GM19351 (cell line): Measurements from ENCODE around the gene SLC2A6.

Experiments used
- ATAC-seq: cut with Tn5 transposase; IDR thresholded peaks from one replicate; pipeline ENCODE4 v1.9.1; 2021; ENCODE audit warnings: mild to moderate bottlenecking, moderate library complexity; ENCODE audit not compliant: unreplicated experiment

The SLC2A6 gene

GRCh38 chr9:133478851-133479711, at the start of gene SLC2A6:
Gene SLC2A6 (minus strand): TSS chr9:133479099. CDS start chr9:133479059, 40 bp downstream.
- peak; percentile 91 for ATAC-seq

GRCh38 chr9:133528001-133528875, 49.3 kb upstream of the SLC2A6 start:
- ATAC-seq: no peak

DNA sequence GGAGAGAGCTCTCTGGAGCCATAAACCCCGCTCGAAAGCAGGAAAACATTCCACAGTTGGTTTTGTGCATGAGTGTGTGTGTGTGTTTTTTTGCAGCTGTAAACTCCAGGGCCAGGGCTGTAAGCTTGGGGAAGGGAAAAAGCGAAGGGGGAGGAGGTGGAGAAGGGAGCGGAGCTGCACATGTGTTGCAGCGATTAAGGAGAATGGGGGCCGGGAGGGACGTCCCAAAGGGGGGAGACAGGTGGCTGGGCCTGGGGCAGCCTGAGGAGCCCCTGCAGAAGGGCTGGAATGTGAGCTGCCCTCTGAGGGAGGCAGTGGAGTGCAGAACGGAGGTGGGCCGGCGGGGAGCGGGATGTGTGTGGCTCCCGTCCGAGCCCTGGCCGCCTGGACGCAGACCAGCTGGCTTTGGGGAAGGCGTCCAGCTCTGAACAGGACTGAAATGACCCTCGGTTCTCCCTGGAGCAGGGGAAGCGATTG, 48.6 kb upstream of the SLC2A6 start:
- no peak for ATAC-seq

GRCh38 chr9:133526721-133527321, 47.9 kb upstream of the SLC2A6 start:
- ATAC-seq: no peak

DNA sequence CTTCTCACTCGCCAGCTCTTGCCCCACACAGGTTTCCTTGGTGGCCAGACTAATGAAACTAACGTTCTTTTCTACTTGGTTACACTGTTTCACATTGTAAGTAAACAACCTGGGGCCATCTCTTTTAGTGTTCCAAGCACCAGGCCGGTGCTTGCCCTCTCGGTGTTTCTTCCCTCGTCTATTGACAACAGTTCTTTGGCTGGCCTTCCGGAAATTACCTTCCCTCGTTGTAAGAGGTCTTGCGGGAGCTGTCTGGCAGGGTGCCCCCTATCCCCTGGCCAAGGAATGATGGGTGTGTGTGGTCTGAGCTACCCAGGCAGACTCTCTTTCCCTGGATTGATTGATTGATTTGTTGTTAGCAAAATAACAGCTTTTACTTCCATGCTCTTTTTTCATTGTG, 46.8 kb upstream of the SLC2A6 start:
- no peak for ATAC-seq

DNA sequence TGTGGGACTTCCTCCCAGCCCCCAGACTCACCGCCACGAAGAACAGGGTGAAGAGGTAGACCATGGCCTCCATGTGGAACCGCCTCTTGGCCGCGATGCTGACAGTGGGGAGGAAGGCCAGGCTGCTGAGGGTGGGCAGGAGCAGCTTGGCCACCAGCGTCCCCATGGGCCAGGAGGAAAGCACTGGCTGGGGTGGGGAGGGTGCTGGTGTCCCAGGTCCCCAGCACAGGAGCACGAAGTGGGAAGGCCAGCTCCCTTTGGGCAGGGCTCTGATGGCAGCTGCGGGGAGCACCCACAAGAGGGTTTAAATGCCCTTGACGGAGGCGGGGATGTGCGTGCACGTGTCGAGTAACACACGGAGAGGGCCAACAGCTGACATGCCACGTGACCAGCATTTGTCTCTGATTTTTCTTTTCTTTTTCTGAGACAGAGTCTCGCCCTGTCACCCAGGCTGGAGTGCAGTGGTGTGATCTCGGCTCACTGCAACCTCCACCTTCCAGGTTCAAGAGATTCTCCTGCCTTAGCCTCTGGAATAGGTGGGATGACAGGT, 45.9 kb upstream of the SLC2A6 start, which contains the start of gene MYMK:
MYMK (minus strand) TSS at position 281 of the 550 bp plus-strand sequence; CDS start at position 166, 115 bp downstream.
- no peak for ATAC-seq

- no peak for ATAC-seq
Measured at GRCh38 chr9:133524146-133524545, 45.2 kb upstream of the SLC2A6 start.

DNA sequence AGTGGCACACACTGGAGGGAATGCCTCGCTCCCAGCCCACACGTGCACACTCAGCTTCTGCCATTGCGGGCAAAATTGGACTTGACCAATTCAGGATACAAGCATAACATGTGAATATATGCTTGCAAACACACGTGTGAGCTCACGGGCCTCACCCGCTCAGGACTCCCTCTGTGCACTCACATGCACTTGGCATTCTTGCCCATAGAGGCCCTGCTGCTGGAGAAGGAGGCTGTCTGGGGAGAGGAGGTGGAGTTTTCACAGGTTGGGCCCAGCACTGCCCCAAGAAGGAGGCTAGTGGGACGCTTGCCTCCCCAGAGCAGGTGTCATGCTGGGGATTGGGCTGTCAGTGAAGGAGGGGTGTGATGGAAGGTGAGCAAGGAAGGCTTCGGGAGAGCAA, 44.2 kb upstream of the SLC2A6 start:
- ATAC-seq: no peak

DNA sequence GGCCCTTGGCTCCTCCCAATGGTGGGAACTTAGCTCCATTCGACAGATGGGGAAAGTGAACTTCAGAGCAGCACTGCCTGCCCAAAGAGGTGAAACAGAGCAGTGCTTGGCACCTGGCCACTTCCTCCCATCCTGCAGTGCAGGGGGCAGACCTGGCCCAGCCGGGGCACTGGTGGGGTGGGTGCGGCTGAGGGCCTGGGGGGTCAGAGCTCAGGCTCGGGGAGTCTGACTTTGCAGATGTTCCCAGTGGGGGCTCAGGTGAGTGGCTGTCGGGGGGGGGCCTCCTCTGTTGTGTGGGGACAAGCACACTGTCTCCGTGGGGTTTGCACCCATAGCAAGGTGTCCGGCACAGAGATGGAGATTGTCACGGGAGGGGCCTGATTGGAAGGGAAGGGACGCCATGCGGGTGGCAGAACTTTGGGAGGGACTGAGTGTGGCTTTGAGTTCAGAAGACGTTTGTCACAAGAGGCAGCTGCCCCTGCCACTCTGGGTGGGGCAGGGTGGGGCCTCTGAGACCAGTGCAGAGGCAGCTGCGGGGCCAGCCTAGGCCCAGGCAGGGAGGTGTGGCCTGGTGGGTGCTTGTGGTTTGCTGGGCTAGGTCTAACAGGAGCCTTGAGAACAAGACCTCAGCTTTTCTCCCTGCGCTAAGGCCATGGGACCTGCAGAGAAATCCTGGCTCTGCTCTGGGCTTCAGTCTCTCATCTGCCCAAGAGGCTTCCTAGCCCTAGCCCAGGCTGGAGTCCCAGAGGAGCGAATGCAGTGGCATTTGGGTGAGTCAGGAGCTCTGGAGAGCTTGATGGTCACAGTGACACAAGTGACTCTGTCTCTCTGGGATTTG, 43.4 kb upstream of the SLC2A6 start:
- ATAC-seq: no peak

DNA sequence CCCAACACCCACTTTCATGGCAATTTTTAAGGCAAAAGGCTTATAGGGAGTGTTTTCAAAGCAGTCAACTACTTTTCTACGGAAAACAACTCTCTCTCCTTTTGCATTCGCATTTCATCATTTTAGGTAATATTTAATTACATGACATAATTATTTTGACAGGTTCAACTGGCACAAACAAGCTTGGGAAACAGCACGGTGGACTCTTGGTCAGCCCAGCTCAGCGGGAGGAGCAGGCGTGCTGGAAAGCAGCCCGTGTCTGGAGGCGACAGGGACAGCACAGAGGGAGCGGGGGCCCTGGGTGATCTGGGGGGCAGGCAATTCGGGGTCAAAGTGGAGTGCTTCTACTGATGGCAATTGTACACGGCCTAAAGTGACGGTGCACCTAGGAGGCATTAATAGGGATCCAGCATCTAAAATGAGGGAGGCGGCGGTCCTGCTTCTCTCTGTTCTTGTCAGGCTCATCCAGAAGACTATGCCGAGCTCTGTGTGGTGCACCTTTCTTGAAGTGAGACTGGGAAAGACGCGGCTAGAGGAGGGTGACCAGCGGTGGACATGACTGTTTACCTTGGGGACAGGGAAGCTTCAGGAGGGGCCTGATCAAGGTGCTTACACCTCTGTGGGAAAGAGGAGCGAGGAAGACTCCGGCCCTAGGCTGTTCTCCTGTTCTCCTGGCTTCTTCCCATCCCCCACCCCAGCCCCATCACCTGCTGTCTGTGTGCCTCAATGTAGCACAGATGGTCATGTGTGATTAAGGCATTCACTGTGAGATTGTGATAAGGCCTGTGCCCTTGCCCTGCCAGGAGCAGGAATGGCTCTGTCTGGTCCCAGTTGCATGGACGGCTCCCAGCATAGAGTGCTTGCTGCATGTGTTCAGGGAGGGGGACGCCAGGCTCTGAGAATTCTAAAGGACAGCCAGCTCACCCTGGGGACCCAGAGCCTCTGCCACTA, 42.5 kb upstream of the SLC2A6 start:
- no peak for ATAC-seq

DNA sequence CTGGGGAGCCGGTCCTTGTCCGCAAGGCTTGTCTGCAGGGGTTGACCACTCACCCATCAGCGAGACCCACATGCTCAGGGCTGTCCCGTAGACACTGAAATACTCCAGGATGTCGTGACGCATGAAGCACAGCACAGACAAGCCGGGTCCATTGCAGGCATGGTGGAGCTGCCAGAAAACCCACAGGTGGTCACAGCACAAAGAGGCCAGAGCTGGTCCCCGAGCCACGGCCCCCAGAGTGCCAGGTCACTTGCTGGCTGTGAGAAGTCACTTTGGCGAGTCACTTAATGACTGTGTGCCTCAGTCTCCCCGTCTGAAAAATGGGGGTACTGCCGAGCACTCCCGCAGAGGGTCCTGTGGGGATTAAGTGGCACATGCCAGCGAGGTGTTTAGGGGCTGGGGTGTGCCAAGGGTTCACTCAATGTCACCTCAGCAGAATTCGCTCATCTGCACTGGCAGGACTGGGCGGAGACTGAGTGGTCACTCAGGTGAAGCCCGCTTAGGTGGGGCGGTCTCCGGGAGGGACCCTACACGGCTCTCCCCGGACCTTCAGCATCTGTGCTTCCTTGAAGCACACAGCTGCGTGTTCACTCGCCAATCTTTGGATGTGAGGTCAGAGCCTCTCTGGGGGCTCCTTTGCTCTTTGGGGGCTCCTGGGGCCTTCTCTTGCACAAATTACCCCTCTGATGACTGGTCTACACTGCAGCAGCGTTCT, 41.4 kb upstream of the SLC2A6 start:
- no peak for ATAC-seq

DNA sequence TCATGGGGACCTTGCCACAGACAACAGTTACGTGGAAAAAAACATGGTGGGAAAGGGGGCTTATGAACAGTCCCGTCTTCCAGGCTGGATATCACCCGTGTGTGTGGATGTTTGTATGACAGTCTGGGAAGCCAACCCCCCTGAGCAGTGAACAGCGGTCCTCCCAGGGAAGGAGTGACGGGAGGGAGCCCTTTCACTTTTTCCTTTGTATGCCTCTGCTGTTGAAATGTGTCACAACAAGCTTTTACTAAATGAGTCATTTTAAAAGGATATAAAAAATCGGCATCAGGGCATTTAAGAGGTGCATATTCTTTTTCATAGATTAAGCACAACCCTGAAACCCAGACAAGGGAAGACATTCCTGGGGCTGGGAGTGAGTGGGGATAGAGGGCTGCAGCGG, 40.8 kb upstream of the SLC2A6 start:
- no peak for ATAC-seq

DNA sequence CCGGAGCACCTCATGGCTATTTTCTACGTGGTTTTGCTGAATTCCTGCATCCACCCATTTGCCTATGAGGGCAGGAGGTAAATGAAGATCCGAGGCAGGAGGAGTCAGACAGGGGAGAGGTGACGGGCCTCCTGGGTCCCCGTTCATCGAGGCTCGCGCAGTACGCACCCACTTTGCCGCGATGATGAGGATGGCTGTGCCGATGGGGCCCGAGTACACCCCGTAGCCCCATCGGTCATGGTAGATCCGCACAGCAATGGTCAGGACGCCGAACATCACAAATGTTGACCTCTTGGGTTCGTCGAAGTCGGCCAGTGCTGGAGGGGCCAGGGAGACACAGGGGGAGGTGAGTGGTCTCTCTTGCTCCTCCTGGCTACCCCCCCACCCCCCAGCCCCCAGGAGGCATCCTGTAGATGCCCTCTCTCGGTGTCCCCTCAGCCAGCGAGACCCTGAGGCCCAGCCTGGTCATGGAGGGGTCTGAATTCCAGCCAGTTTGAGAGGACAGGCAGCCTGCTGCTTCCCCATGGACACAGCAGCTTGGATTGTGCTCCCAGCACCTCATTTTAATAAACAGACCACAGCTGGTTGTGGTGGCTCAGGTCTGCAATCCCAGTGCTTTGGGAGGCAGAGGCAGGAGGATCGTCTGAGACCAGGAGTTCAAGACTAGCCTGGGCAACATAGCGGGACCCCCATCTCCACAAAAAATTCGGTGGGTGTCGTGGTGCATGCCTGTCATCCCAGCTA, 40.0 kb upstream of the SLC2A6 start:
- ATAC-seq: no peak

DNA sequence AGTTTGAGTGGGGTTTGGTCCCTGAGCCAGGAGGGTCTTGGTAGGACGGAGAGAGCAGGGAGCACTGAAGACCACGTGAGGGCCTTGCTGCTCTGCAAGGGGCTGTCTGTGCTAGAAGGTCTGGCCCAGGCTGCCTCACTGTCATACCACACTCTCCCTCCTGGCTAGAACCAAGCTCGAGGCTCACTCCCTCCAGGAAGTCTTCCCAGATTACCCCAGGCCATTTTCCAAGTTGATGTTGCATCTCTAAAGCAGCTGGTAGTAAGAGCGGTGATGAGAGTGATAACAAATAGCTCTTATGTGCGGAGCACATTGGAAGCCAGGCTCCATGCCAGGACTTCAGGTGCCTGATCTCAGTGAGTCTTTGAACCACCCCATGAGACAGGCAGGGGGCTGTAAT, 39.3 kb upstream of the SLC2A6 start:
- no peak for ATAC-seq

- ATAC-seq: no peak
Measured at GRCh38 chr9:133517711-133518110, 38.8 kb upstream of the SLC2A6 start.

DNA sequence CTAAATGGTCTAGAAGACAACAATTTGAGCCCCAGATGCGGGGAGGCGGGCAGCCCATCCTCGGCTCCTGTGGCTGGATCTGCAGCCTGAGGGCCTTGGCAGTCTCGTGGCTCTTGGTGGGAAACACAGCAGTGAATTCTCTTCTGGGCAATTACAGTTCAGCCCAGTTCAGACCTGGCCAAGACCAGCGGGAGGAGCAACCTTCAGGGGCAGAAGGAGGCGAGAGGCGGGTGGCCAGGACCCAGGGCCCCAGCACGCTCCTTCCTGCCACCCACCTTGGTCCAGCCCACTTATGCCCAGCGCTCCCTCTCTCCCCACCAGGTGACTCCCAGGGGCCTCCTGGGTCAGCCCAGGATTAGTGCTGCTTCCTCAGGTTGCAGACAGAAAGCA, 38.1 kb upstream of the SLC2A6 start:
- no peak for ATAC-seq

DNA sequence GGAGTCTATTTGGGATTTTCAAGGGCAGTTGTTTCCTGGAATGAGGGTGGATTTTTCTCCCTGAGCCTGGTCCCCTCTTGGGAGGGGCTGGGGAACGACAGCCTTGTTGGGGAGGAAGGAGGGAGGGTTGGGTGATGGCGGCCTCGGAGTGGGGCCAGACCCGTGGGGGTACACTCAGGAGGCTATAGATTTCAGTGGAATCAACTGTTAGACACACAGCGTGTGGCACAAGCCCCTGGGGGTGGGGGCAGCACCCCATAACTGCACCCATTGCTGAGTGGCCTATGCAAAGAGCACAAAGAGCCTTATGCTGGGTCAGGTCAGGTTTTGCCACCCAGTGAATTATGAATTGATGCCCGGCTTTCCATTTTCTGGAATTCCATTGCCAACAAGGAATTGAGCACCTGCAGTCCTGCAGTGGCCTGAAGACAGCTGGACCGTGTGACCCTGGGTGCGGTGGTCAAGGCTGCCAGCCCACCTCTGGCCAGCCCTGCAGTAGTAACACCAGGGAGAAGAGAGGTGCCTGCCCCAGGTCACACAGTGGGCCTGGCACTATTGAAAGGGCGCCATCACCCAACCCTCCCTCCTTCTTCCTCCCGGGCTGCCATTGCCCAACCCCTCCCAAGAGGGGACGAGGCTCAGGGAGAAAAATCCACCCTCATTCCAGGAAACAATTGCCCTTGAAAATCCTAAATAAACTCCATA, 37.5 kb upstream of the SLC2A6 start:
- no peak for ATAC-seq
